Neural cell (in vitro differentiated cells): ENCODE data around the gene NINJ1. TPM values are rescaled to one million over a fixed set of nuclear protein-coding genes. Genes with fewer than 3 reads are reported as not detected.

Experiments used
- H2AFZ ChIP-seq: fragments of 200-600, 300-800 bp; sonication (generic), shearing (Covaris generic); 2 replicates; pipeline ENCODE4 v1.6.0; 2014; ENCODE audit warnings: low read depth, mild to moderate bottlenecking, antibody characterized with exemption, low read length, moderate library complexity
- H3F3A ChIP-seq: fragments of 200-600 bp; shearing (Covaris generic); 2 replicates; pipeline ENCODE4 v1.6.1; 2016; ENCODE audit warnings: mild to moderate bottlenecking, moderate library complexity, mixed read lengths, antibody characterized with exemption, low read length; ENCODE audit not compliant: insufficient read depth, poor library complexity, severe bottlenecking
- H3K27ac ChIP-seq: fragments of 200-600, 300-800 bp; sonication (generic), shearing (Covaris generic); 2 replicates; pipeline ENCODE4 v1.5.1; 2014; ENCODE audit warnings: mild to moderate bottlenecking, low read length, moderate library complexity
- H3K27me3 ChIP-seq: fragments of 300-800, 200-600 bp; sonication (generic), shearing (Covaris generic); 2 replicates; pipeline ENCODE4 v1.6.0; 2014; ENCODE audit warnings: mild to moderate bottlenecking, low read depth, low read length, moderate library complexity; ENCODE audit not compliant: insufficient read depth
- H3K36me3 ChIP-seq: fragments of 300-800, 200-600 bp; sonication (generic), shearing (Covaris generic); 2 replicates; pipeline ENCODE4 v1.5.1; 2014; ENCODE audit warnings: mild to moderate bottlenecking, antibody characterized with exemption, low read length, moderate library complexity; ENCODE audit not compliant: insufficient read depth
- H3K4me2 ChIP-seq: fragments of 300-800, 200-600 bp; sonication (generic), shearing (Covaris generic); 2 replicates; pipeline ENCODE4 v1.6.0; 2014; ENCODE audit warnings: mild to moderate bottlenecking, low read length
- H3K4me3 ChIP-seq: fragments of 300-800, 200-600 bp; sonication (generic), shearing (Covaris generic); 2 replicates; pipeline ENCODE4 v1.5.1; 2014; ENCODE audit warnings: mild to moderate bottlenecking, low read length, moderate library complexity
- H3K79me2 ChIP-seq: fragments of 200-600 bp; shearing (Covaris generic); replicated peaks from 2 replicates; pipeline ENCODE4 v1.6.0; 2014; ENCODE audit warnings: mild to moderate bottlenecking, low read length, moderate library complexity; ENCODE audit not compliant: insufficient read depth
- H3K9ac ChIP-seq: fragments of 300-800, 200-600 bp; sonication (generic), shearing (Covaris generic); 2 replicates; pipeline ENCODE4 v1.6.1; 2016; ENCODE audit warnings: mild to moderate bottlenecking, low read length, mixed read lengths
- H3K9me2 ChIP-seq: fragments of 200-600 bp; shearing (Covaris generic); 2 replicates; pipeline ENCODE4 v1.6.1; 2016; ENCODE audit warnings: mild to moderate bottlenecking, low read length, mixed read lengths; ENCODE audit not compliant: insufficient read depth
- H3K9me3 ChIP-seq: fragments of 200-600, 300-800 bp; sonication (generic), shearing (Covaris generic); 2 replicates; pipeline ENCODE4 v1.6.1; 2016; ENCODE audit warnings: mild to moderate bottlenecking, mixed run types, low read length, moderate library complexity, mixed read lengths
- H4K20me1 ChIP-seq: fragments of 200-600 bp; shearing (Covaris generic); 2 replicates; pipeline ENCODE4 v1.6.1; 2016; ENCODE audit warnings: mild to moderate bottlenecking, mixed run types; ENCODE audit not compliant: insufficient read depth
- CTCF ChIP-seq: fragments of 450-650 bp; IDR thresholded peaks from 2 replicates; pipeline ENCODE4 v1.5.1; 2014; ENCODE audit warnings: antibody characterized with exemption, mild to moderate bottlenecking, moderate library complexity; ENCODE audit not compliant: poor library complexity, severe bottlenecking
- EP300 ChIP-seq: fragments of 450-650 bp; conservative IDR thresholded peaks from 2 replicates; pipeline ENCODE4 v1.6.1; 2014; ENCODE audit warnings: antibody characterized with exemption, mild to moderate bottlenecking, moderate library complexity; ENCODE audit not compliant: poor library complexity, severe bottlenecking
- EZH2 ChIP-seq: fragments of 200-600, 300-800 bp; shearing (Covaris generic), sonication (generic); IDR thresholded peaks from 2 replicates; pipeline ENCODE4 v1.6.1; 2014; ENCODE audit warnings: antibody characterized with exemption, low read length, borderline replicate concordance, mild to moderate bottlenecking; ENCODE audit not compliant: insufficient read depth, poor library complexity, severe bottlenecking
- MXI1 ChIP-seq: fragments of 450-650 bp; conservative IDR thresholded peaks from 2 replicates; pipeline ENCODE4 v1.6.1; 2014; ENCODE audit warnings: antibody characterized with exemption, mild to moderate bottlenecking; ENCODE audit not compliant: poor library complexity, severe bottlenecking
- POLR2AphosphoS5 ChIP-seq: IDR thresholded peaks from 2 replicates; pipeline ENCODE4 v1.6.1; 2012
- RAD21 ChIP-seq: fragments of 450-650 bp; conservative IDR thresholded peaks from 2 replicates; pipeline ENCODE4 v1.6.1; 2014; ENCODE audit warnings: antibody characterized with exemption, mild to moderate bottlenecking, moderate library complexity
- REST ChIP-seq: IDR thresholded peaks from 2 replicates; pipeline ENCODE4 v1.6.1; 2012; ENCODE audit warnings: borderline replicate concordance
- SMC3 ChIP-seq: fragments of 450-650 bp; conservative IDR thresholded peaks from 2 replicates; pipeline ENCODE4 v1.6.1; 2014; ENCODE audit warnings: antibody characterized with exemption, mild to moderate bottlenecking, moderate library complexity; ENCODE audit not compliant: poor library complexity
- TAF1 ChIP-seq: IDR thresholded peaks from 2 replicates; pipeline ENCODE4 v1.6.1; 2012; ENCODE audit warnings: low read depth
- polyA plus RNA-seq: library from polyadenylated mRNA; depleted of rRNA; stranded (reverse); fragments of >200 nt; gene quantifications from 2 replicates; pipeline ENCODE4 v1.2.3, GENCODE V29; 2014

NINJ1 gene
- polyA plus RNA-seq, 1 donor from 2014 or later: 2.7 TPM

GRCh38 chr9:93129286-93129685, 4.8 kb downstream of the NINJ1 start:
- Histone ChIP-seq H3K4me2 (no peak overlapping the region), H3K9me3 (no peaks in the 10 kb centered on the region), H2AFZ (no peak overlapping the region), H3K9me2 (no peaks in the 10 kb centered on the region), H3K79me2 (no peaks in the 10 kb centered on the region), H3K36me3 (no peaks in the 10 kb centered on the region), H3K27me3 (no peaks in the 10 kb centered on the region), H3F3A (no peaks in the 10 kb centered on the region), H4K20me1 (no peaks in the 10 kb centered on the region), H3K4me3 (no peak overlapping the region), H3K27ac (no peak overlapping the region), H3K9ac (no peak overlapping the region)
- TF ChIP-seq SMC3 (no peak), POLR2AphosphoS5 (no peak), MXI1 (no peak), REST (no peak), TAF1 (no peak), EP300 (no peak), EZH2 (no peak), RAD21 (no peak), CTCF (no peak)

GRCh38 chr9:93128715-93129224, 5.3 kb downstream of the NINJ1 start:
- TF ChIP-seq REST (no peak), TAF1 (no peak), EZH2 (no peak), CTCF (no peak), EP300 (no peak), RAD21 (no peak)
- no peaks in the 10 kb centered on the region for H3K9me2 ChIP-seq
- H3K27ac ChIP-seq: no peak overlapping the region
- no peaks in the 10 kb centered on the region for H3K27me3 ChIP-seq
- no peaks in the 10 kb centered on the region for H3F3A ChIP-seq
- H3K9me3 ChIP-seq: no peaks in the 10 kb centered on the region
- H3K36me3 ChIP-seq: no peaks in the 10 kb centered on the region
- H2AFZ ChIP-seq: no peak overlapping the region
- no peaks in the 10 kb centered on the region for H4K20me1 ChIP-seq
- no peak overlapping the region for H3K4me3 ChIP-seq
- H3K79me2 ChIP-seq: no peaks in the 10 kb centered on the region
- no peak overlapping the region for H3K4me2 ChIP-seq
- no peak overlapping the region for H3K9ac ChIP-seq
